Lung microvascular endothelial cell (primary cell): ENCODE measurements around the gene CAMKMT. TPM values are rescaled to one million over a fixed set of nuclear protein-coding genes. Genes with fewer than 3 reads are reported as not detected.
A peak's percentile ranks its signal among the peaks of the same experiment; 100 is the strongest.

Experiments used
- DNase-seq, 2 donors: peaks; one replicate each; pipeline versions ENCODE4 v3.0.0 to v3.0.0-alpha.2; 2010; ENCODE audit warnings: low read depth in 2 of 2
- total RNA-seq: library from RNA; depleted of rRNA; stranded (reverse); fragments of >200 nt; gene quantifications from 2 replicates; pipeline ENCODE4 v1.2.1, GENCODE V29; 2014

The CAMKMT gene
- total RNA-seq, 1 donor from 2014 or later: 2.6 TPM

DNA sequence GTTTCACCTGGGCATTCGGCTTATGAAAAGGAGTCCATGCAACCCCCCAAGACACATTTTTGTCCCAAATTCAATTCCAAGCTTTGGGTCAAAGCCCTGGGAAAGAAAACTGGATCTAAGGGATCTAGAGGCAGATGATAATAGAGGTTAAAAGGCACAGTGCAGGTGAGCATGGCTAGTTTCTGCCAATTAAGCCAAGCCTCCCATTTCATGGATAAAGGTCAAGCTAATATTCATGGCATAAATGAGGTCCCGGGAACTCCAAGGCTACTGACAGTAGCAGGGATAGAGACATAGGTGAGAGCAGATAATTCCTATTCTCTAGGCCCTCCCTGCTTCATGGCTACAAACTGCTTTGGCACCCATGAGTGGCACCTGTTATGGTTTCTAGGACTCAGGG, 83.1 kb downstream of the CAMKMT start:
- no peak for DNase-seq

DNA sequence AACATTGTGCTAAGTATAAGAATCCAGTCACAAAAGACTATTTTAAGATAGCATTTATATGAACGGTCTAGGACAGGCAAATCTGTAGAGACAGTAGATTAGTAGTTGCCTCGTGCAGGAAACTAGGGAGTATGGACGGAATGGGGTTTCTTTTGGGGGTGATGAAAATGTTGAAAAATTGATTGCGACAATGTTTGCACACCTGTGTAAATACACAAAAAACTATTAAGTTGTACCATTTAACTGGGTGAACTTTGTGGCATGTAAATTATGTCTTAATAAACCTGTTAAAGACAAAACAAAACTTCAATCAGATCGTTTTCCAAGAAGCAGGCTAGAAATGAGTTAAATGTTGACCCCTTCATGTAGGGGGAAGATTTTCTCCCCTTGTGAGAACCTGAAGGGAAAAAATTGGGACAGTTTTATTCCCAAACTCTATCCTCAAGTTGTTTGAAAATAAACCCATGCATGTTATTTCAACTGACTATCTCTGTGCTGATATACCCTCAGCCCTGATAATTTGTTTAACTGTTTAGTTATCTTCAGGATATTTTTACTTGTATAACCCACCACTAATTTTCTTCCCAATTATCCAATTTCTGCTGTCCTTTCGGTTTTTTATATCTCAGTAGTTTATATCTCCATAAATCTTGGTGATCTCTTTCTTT, 87.2 kb downstream of the CAMKMT start:
- DNase-seq: no peak

DNA sequence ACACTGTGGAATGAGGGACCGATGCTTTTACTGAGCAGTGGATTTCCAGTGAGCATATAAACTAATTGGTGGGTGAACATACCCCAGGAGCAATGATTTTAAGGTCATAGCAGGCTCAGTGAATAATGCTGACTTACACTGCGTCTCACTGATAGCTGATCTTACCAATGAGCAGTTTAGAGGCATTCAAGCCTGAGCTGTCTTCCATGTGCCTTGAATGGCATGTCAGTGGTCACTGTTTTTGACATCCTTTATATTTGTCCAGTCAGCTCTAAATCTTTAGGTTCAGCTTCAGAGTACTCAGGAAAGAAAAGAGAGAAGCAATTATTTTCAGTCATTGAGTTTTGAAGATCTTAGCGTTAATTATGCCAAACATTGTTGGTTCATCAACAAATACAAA, 88.3 kb downstream of the CAMKMT start:
- no peak for DNase-seq

DNA sequence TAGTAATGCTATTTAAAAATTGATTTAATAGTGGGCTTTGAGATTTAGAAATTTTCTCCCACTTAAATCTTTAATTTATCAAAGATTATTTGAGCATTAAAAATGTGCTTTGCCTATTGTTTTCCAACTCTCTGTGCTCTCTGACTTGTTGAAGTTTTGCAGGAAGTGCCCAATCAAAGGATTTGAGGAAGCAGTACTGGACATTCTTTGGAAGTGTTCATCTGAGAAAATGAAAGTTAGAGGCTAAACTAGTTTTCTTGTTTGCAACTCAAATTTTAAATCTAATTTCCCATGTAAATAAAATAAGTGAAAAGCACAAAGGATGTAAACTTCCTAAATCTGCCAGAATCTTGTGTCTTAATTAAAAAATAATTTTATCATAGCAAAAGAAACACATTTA, 89.1 kb downstream of the CAMKMT start:
- peak; percentile 42 to 59 for DNase-seq

DNA sequence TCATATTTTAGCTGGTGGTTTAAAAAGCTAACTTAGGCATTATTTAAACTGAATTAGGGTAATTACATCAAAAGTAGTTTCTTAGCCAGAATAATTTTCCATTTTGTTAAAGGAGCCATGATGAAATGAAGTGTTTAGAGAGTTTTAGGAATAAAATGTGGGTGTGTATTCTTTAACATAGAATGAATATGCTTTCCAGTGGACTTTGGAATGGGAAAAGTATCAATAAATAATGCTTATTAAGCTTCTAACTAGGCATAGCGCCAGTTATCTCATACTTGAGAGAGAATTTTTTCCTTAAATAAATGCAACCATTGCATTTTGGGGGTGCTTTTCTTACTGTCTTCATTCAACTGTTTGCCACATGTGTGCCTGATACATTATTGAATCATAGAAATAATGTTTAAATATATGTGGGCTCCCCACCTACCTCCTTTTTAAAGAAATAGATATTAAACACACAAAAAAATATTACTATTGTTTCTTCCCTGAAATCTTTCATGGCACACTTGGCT, 90.4 kb downstream of the CAMKMT start:
- no peak for DNase-seq

DNA sequence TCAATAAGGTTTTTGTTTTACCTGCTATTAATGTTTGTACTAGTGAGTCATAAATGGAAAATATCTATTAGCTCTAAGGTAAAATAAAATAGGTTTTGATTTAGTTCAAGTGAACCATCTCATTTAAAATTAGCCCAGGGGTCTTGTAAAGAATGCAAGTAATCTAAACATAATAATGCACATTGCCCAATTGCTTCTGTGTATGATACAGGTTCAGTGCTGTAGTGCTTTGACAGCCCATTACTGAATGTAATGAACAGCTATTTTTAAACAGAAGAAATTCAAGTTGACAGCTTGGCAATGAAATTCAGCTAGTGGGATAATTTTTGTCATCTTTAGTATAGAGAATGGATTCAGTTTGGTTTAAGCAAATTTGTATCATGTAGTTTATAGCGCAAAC, 91.5 kb downstream of the CAMKMT start:
- no peak for DNase-seq

DNA sequence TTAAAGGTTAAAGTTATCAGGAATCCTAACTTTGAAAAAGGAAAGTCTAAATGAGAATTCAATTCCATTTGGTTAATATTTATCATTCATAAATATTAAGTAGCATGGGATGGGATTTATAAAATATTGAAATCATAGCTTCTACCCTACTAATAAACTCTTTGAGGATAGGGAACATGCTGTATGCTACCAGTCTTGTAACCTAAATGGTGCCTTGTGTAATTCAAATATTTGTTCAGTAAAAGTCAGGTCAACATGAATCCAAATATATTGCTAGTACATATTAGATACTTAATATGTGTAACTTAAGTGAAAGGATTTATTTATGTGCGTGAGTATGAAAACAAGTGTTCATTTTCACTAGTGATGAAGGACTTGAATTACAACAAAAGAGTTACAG, 94.1 kb downstream of the CAMKMT start:
- DNase-seq: no peak

DNA sequence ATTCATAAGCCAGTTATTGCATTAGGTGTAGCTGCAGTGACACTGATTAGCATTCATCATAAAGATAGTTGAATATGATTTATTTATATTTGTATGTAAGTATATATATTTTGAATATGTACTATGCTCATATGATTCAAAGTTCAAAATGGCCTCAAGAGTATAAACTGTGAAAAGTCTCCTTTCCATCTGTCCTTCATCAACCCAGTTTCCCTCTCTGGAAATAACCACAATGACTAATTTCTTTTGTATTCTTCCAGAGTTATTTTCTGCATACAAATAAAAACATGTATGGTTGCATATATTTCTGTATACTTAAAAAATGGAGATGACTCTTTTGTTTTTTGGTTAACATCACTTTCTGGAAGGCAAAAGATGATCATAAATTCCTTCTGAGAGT, 95.2 kb downstream of the CAMKMT start:
- no peak for DNase-seq

DNA sequence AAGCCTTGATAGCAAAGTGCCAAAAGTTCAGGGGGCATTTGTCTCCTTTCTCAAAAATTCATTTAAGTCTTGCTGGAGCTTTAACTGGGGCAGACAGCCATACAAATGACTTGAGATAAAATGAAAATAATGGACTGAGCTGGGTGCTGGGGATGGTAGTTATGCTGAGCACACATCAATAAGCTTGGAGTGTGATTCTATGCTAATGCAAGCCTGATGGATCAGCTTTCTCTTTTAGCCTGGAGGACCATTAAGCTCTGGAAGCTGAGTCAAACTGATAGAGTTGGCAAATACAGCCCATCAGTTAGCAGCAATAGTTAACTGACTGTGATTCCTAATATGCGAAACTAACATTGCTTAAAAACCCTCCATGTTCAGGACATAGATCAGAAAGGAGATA, 98.0 kb downstream of the CAMKMT start:
- DNase-seq: no peak

DNA sequence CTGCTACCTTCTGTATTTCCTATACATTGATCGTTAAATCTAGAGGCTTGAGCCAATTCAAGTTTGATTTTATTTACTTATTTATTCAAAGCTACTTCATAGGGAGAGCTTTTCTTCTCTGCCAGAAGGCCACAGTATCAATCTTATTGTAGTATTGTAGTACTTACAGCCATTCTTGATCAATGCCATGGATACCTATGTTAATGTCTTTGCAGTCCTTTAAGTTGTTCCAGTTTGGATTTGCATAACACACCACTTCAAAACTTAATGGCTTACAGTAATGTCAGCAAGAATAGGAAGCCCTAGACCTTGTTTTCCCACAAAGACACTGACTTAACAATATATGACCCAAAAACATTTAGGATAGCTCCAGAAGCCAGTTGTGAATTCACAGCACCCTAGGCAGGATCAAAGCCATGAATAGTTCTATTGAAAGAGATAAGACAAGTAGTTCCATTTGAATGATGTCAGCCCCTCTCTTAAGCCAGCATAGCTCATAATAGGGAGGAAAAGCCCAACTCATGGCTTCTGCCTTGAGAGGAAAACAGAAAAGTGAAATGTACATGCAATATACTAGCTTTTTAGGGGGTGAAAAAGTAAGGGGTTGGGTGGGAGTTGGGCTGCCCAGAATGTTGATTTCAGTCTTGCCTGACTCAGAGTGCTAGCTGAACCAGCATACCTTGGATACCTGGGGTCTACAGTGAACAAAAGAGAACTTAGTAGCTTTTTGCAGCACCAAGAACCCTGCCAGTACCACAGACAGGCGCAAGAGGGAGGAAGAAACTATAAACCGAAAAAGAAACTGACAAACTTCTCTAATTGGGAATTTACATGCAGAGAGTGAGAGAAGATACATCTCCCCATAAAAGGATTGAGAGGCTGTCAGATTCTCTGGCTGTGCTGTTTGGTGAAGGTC, 101.4 kb downstream of the CAMKMT start:
- DNase-seq: no peak

DNA sequence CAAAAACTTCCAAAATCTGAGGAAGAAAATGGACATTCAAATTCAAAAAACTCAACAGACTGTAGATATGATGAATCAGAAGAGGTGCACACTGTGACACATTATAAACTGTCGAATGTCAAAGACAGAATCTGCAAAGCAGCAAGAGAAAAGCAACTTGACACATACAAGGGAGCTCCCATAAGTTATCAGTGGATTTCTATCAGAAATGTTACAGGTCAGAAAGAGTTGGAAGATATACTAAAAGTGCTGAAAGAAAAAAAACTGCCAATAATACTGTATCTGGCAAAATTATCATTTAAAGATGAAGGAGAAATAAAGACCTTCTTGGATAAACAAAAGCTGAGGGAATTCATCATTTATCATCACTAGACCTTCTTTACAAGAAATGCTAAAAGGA, 102.7 kb downstream of the CAMKMT start:
- DNase-seq: no peak

DNA sequence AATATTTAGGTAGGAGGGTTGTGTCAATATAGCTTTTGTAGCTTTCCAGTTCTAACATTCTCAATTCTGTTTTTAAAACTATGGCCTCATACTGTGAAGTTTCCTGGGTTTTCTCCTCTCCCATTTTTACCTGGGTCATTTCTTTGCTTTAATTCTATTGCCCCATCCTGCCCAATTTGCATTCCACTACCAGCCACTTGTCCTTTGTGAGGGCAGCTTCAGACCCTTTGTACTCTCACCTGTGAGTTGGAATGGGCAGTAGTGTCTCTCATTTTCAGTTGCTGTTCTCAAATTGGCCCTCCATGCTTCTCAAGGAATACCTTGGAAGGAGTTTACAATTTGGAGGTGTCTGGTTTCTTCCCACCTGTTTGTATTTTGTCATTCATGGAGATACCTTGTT, 108.4 kb downstream of the CAMKMT start:
- no peak for DNase-seq

DNA sequence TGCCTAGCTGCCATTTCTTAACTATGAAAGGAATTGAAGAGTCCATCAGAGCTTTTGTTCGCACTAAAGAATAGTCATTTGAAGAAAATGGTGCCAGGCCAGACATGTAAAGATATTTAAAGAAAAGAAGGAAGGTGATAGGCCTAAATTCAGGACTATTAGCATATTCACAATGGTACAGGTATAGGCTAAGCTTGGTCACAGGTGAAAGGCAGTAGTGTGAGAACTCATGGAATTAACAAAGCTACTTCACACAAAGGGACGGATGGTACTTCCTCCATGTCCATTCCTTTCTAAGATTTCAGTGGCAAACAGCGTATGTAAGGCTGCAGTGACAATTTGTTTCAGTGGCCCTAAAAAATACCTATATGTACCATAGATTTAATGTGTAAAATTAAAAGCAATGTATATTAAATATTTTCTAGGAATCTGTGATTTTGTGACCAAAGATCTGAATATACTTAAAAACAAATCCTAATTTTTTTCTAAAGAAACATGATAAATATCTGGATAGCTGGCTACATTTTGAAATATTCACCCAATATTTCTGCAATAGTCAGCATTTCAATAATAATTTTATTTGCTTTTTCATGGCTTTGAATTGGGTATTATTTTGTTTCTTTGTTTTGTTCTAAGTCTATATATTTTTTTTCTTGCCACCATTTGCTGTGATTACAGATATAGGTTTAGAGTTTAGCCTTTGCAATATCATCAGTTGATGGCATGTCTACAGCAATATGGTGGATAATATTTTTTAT, 116.1 kb downstream of the CAMKMT start:
- no peak for DNase-seq

DNA sequence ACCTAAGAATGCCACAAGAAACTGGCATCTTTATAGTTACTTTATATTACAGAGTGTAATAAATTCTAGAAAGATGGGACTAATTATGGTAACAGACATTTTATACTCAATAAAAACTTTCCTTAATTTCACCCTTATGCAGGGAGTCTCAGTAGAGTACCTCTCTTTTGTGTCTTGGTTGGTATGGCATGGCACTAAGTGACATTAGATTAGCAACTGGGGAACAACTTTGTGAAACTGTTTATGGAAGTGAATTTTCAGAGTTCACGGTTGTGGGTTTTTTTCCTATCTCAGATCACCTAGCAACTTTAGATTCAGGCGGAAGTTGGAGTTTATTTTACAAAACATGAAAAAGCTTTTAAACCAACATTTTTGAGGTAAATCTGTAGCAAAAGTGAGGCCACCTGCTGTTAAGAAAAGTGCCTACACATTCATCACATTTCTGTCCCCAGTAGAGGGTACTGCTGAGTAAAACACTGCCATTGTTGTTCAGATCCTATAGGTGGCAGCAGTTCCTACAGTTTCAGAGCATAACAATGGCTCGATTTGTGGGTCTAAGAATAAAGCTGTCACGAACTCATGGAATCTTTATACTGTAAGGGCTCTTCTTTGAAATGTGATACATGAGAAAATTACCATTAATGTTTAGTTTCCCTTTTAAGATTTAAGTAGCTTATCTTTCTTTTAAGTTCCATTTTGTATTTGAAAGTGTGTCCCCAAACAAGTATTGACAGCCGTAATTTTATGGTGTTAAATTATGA, 117.6 kb downstream of the CAMKMT start:
- DNase-seq: peak; percentile 88 to 90

DNA sequence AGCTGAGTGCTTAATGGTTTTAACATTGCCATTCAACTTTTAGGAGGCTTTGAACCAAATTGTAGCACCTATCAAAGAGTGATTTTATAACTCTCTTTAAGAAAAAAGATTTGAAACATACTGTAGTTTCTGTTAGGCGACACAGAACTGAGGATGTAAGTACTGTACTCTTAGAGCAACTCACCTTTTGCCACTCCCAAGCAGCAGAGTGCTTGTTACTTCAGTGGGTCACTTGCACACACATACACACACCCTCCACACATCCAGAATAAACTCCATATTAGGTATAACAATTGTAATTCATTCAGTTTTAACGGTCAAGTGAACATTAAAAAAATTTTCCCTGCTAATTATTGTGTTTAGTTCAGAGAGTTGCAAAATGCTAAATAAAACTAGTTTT, 118.3 kb downstream of the CAMKMT start:
- DNase-seq: peak in 1 of 2 donors; percentile 0

DNA sequence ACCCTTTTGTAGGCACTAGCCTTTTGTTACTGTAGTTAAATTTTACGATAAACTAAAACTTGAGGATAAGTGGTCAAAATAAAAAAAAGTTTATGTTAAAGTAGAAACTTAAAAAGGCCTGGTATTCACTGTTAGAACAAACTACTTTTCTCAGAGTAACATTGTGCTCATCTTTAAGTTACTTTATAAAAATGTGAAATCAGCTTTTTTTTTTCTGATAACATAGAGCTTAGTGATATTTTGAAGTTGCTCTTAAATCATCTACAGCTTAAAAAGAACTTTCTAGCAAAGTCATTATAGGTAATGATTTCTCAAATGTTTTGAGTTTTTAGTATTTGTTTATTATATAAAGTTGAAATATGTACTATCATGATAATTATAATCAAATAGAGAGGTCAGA, 125.3 kb downstream of the CAMKMT start:
- DNase-seq: no peak

DNA sequence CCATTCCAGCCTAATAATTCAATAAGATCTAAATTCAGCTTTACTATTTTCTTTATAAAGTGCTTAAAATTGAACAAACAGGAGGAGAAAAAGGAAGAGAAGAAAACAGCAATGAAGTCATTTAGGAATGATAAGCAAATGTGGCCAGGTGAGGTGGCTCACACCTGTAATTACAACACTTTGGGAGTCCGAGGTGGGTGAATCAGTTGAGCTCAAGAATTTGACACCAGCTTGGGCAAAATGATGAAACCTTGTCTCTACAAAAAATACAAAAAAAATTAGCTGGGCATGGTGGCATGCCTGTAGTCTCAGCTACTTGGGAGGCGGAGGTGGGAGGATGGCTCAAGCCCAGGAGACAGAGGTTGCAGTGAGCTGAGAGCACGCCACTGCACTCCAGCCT, 129.0 kb downstream of the CAMKMT start:
- no peak for DNase-seq

DNA sequence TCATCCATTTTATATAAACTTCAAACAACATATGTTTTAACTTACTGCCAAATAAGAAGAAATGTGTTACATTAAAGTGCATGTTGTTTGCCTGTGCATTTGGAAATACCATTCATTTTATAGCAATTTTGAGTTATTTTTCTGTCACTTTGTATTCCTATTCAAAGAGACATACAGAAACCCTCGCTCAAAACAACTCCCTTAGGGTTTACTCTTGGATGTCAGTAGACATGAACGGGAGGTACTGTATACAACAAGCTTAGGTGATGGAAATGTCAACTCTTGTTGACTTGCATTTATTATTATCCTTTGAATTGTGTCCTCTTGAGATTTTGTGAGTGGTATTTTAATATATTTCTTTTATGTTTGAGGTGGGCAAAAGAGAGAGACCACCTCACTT, 132.3 kb downstream of the CAMKMT start:
- DNase-seq: no peak

DNA sequence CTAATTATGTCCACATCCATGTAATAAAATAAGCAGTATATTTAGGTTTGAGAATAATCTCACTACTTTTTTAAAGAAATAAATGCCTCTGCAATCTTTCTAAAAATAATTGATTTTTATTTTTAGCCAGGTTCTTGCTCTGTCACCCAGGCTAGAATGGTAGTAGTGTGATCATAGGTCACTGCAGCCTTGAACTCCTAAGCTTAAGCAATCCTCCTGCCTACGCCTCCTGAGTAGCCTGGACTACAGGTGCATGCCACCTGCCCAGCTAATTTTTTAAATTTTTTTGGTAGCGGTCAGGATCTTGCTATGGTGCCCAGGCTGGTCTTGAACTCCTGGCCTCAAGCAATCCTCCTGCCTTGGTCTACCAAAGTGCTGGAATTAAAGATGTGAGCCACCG, 133.3 kb downstream of the CAMKMT start:
- no peak for DNase-seq

DNA sequence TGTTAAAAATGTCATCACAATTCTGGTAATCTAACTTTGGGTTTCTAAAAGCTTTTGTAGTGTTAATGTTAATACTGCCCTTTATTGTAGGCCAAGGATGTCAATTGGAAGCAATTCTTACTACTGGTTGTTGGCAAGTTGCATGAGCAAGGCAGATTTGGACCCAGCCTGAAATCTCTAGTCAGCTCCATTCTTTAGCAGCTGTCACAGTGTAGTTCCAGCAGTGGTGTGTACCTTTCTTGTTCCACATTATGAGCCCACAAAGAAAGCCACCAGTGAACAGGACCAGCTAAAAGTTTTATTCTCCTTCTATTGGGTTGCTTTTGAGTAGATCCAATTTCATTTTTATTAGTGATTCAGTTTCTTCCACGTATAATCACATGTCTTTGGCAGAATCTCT, 133.8 kb downstream of the CAMKMT start:
- DNase-seq: no peak

DNA sequence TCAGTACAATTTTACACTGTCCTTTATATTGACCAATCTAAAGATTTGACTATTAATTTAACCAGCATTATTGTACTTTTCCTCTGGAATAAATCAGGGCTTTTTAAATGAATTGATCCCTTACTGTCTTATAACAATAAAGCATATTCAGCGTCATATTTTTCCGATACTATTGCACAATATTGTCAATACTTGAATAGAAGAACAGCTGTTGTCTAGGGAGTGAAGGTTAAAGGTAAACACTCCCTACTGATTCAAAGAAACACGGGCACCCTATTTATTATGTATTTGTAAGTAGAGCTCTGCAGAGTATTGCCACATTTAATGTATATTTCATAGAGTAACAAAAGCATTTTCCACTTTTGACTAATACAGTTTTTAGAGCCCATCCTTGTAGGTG, 134.4 kb downstream of the CAMKMT start:
- no peak for DNase-seq
